Retinal pigment epithelial cell (primary cell): ENCODE data around the gene RASSF5.
A peak's percentile ranks its signal among the peaks of the same experiment; 100 is the strongest.

Experiments used
- DNase-seq: peaks from one replicate; pipeline ENCODE4 v3.0.0-alpha.2; 2010; ENCODE audit warnings: low read depth
- H3K4me3 ChIP-seq: 2 replicates; pipeline ENCODE4 v1.5.1; 2011; ENCODE audit warnings: mild to moderate bottlenecking, low read length, control low read depth, moderate library complexity
- TF ChIP-seq, protein P1 (sequence below): conservative IDR thresholded peaks from 2 replicates; pipeline ENCODE4 v1.5.1; 2011; ENCODE audit warnings: low read depth, low read length, control low read depth, inconsistent platforms

The RASSF5 gene

GRCh38 chr1:206589206-206589605 is 81.9 kb downstream of the RASSF5 start:
- no peak for DNase-seq
- no peak overlapping the region for H3K4me3 ChIP-seq
- TF ChIP-seq, protein P1, sequence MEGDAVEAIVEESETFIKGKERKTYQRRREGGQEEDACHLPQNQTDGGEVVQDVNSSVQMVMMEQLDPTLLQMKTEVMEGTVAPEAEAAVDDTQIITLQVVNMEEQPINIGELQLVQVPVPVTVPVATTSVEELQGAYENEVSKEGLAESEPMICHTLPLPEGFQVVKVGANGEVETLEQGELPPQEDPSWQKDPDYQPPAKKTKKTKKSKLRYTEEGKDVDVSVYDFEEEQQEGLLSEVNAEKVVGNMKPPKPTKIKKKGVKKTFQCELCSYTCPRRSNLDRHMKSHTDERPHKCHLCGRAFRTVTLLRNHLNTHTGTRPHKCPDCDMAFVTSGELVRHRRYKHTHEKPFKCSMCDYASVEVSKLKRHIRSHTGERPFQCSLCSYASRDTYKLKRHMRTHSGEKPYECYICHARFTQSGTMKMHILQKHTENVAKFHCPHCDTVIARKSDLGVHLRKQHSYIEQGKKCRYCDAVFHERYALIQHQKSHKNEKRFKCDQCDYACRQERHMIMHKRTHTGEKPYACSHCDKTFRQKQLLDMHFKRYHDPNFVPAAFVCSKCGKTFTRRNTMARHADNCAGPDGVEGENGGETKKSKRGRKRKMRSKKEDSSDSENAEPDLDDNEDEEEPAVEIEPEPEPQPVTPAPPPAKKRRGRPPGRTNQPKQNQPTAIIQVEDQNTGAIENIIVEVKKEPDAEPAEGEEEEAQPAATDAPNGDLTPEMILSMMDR: no peak

- TF ChIP-seq, protein P1: peak; percentile 53
- no peak overlapping the region for H3K4me3 ChIP-seq
- no peak for DNase-seq
These were observed 82.9 kb downstream of the RASSF5 start for GRCh38 chr1:206590025-206590758.

DNA sequence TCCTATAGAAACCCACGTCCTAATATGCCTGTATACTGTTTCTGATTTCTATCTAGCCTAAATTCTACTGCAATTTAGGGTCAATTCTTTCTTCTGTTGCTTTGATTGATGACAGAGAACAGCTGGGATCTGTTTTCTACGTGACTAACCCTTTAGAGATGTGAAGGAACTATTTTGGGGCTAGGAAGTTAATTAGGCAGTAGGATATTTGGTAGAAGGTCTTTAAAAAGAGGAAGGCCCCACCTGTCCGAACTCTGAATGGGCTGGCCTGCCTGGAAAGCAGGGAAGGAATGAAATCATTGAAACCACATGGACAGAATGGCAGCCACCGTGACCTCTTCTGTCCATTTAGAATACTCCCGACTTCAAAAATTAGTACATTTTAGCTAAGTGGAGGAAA is 83.9 kb downstream of the RASSF5 start:
- TF ChIP-seq, protein P1: no peak

DNA sequence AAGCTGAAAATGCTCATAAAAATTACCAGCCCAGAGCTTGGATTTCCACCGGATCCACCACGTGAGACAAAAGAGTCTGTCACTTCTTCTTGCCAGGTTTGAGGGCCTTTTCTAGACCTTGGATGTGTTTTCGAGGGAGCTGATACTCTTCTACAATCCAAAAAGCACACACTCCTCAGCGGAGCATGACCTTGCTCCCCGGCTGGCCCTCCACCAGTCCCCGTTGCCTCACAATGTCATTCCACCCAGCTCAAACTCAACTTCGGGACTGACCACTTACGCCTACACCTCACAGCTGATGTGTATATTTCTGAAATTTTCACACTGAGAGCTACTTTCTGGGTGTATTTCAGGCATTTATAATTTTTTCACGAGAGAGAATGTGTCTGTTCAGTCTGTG is 84.4 kb downstream of the RASSF5 start:
- TF ChIP-seq, protein P1: no peak
- no peak overlapping the region for H3K4me3 ChIP-seq
- no peak for DNase-seq

More for the DNA sequence above, 83.9 kb downstream of the RASSF5 start:
- DNase-seq: no peak
- no peak overlapping the region for H3K4me3 ChIP-seq

GRCh38 chr1:206593351-206593925 is 86.1 kb downstream of the RASSF5 start:
- no peak overlapping the region for H3K4me3 ChIP-seq
- TF ChIP-seq, protein P1: no peak
- no peak for DNase-seq

DNA sequence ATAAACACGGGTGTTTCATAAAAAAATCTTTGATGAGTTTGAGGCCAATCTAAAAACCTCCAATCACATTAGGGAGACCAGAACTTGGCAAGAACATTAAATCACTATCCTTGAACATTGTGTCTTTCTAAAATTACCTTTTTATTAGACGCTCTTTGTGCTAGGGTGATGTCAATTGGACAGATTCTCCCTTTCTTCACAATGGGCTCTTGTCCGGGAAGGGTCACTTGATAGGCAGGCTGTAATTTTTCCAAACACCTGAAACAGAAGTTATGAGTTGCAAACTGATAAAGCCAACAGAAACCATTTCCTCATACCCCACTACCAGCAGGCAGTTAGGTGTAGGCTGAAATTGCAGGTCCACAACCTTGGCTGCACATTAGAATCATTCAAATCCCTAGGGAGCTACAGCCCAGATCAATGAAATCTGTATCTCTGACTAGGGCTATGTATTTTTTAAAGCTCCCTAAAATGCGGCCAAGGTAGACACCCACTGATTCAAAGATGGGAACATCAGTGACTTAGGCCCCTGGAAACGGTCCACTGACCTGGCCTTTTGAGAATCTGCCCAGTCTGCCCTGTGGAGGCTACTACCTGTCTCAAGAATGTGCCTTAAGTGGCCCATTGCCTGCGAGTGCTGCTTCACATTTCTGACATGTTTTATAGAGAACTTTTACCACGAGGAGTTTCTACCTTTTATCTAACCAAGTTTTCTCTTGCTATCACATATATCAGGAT is 88.4 kb downstream of the RASSF5 start:
- no peak overlapping the region for H3K4me3 ChIP-seq
- DNase-seq: no peak
- TF ChIP-seq, protein P1: no peak

- H3K4me3 ChIP-seq: no peak overlapping the region
- TF ChIP-seq, protein P1: no peak
- DNase-seq: no peak
These were observed 89.0 kb downstream of the RASSF5 start for GRCh38 chr1:206596319-206596666.
